HG03354 (cell line): ENCODE data around the gene E2F1.
A peak's percentile ranks its signal among the peaks of the same experiment; 100 is the strongest.

Experiments
- ATAC-seq: cut with Tn5 transposase; IDR thresholded peaks from one replicate; pipeline ENCODE4 v1.9.1; 2021; ENCODE audit warnings: mild to moderate bottlenecking; ENCODE audit not compliant: unreplicated experiment, poor library complexity, severe bottlenecking

Gene E2F1

GRCh38 chr20:33688938-33689424, 2.8 kb upstream of the E2F1 start:
- ATAC-seq, result no peak

GRCh38 chr20:33687993-33688937, 2.1 kb upstream of the E2F1 start:
- ATAC-seq, result no peak

GRCh38 chr20:33687370-33687915, 1.3 kb upstream of the E2F1 start:
- no peak for ATAC-seq

- ATAC-seq, result no peak
These were observed 790 bp upstream of the E2F1 start for GRCh38 chr20:33686984-33687366.

- ATAC-seq, result peak; percentile 45
These were observed 671 bp downstream of the E2F1 start for GRCh38 chr20:33685328-33686099.

- no peak for ATAC-seq
These were observed 1.5 kb downstream of the E2F1 start for GRCh38 chr20:33684533-33685327.

GRCh38 chr20:33681728-33682353, 4.3 kb downstream of the E2F1 start:
- ATAC-seq, result no peak

GRCh38 chr20:33681288-33681687, 4.9 kb downstream of the E2F1 start:
- no peak for ATAC-seq

GRCh38 chr20:33680686-33681085, 5.5 kb downstream of the E2F1 start:
- no peak for ATAC-seq

- ATAC-seq, result peak; percentile 75
These were observed 6.3 kb downstream of the E2F1 start for GRCh38 chr20:33679758-33680485.

- no peak for ATAC-seq
These were observed 8.0 kb downstream of the E2F1 start for GRCh38 chr20:33677991-33678702.

GRCh38 chr20:33676652-33677645, 9.2 kb downstream of the E2F1 start:
- no peak for ATAC-seq

GRCh38 chr20:33676121-33676520, 10.1 kb downstream of the E2F1 start:
- no peak for ATAC-seq

- ATAC-seq, result no peak
These were observed 10.8 kb downstream of the E2F1 start for GRCh38 chr20:33675136-33675959.

- ATAC-seq, result peak; percentile 56
These were observed 11.7 kb downstream of the E2F1 start, which contains the start of gene NECAB3 for GRCh38 chr20:33674294-33675135. NECAB3 (minus strand) TSS chr20:33674428; CDS start chr20:33674352, 76 bp downstream.
